ENCODE results near the gene EHD2.
"Not testable (repeated sequence)": the region's sequence is repeated elsewhere in the genome, so short reads cannot be mapped to it uniquely, and the experiment has no call there.

The EHD2 gene

GRCh38 chr19:47745010-47745901 is 32.0 kb downstream of the EHD2 start, which contains the start of gene NOP53:
NOP53 (plus strand) TSS chr19:47745546; CDS start chr19:47745560, 14 bp downstream.
- peak; percentile 90 for DNase-seq (ENCODE audit: low spot score)
- peak; percentile 55 for FAIRE-seq

- FAIRE-seq; DNase-seq (ENCODE audit: low spot score): not testable (repeated sequence)
These were observed 32.9 kb downstream of the EHD2 start for GRCh38 chr19:47746129-47746528.

- FAIRE-seq (no peak), DNase-seq (ENCODE audit: low spot score) (no peak)
These were observed 36.1 kb downstream of the EHD2 start for GRCh38 chr19:47749326-47749725.

- DNase-seq (ENCODE audit: low spot score) (no peak), FAIRE-seq (no peak)
These were observed 37.5 kb downstream of the EHD2 start for GRCh38 chr19:47750752-47751151.

GRCh38 chr19:47752440-47753211 is 39.4 kb downstream of the EHD2 start:
- no peak for DNase-seq (ENCODE audit: low spot score)
- no peak for FAIRE-seq

GRCh38 chr19:47754206-47755064 is 41.2 kb downstream of the EHD2 start:
- FAIRE-seq (no peak), DNase-seq (ENCODE audit: low spot score) (no peak)

GRCh38 chr19:47755065-47755761 is 42.0 kb downstream of the EHD2 start:
- no peak for DNase-seq (ENCODE audit: low spot score)
- FAIRE-seq = no peak

GRCh38 chr19:47755762-47756626 is 42.8 kb downstream of the EHD2 start:
- FAIRE-seq = no peak
- DNase-seq (ENCODE audit: low spot score) = no peak

- no peak for DNase-seq (ENCODE audit: low spot score)
- FAIRE-seq = no peak
These were observed 43.4 kb downstream of the EHD2 start for GRCh38 chr19:47756627-47756929.

- DNase-seq (ENCODE audit: low spot score) (no peak), FAIRE-seq (no peak)
These were observed 43.9 kb downstream of the EHD2 start for GRCh38 chr19:47756953-47757608.

- FAIRE-seq (no peak), DNase-seq (ENCODE audit: low spot score) (no peak)
These were observed 44.6 kb downstream of the EHD2 start for GRCh38 chr19:47757617-47758442.

GRCh38 chr19:47758443-47758804 is 45.2 kb downstream of the EHD2 start:
- FAIRE-seq (no peak), DNase-seq (ENCODE audit: low spot score) (no peak)

- FAIRE-seq (no peak), DNase-seq (ENCODE audit: low spot score) (no peak)
These were observed 47.4 kb downstream of the EHD2 start for GRCh38 chr19:47760632-47760999.

- FAIRE-seq (no peak), DNase-seq (ENCODE audit: low spot score) (no peak)
These were observed 48.3 kb downstream of the EHD2 start for GRCh38 chr19:47761566-47761965.

- no peak for FAIRE-seq
- DNase-seq (ENCODE audit: low spot score) = no peak
These were observed 48.9 kb downstream of the EHD2 start for GRCh38 chr19:47762151-47762550.

GRCh38 chr19:47762615-47763308 is 49.5 kb downstream of the EHD2 start:
- no peak for FAIRE-seq
- no peak for DNase-seq (ENCODE audit: low spot score)

GRCh38 chr19:47764705-47765104 is 51.5 kb downstream of the EHD2 start:
- DNase-seq (ENCODE audit: low spot score) = not testable (repeated sequence)

More at GRCh38 chr19:47764705-47765104, 51.5 kb downstream of the EHD2 start:
- FAIRE-seq = not testable (repeated sequence)

Data from RCC 7860 (cell line).